Measurements from ENCODE around the gene C1orf141. TPM values are rescaled to one million over a fixed set of nuclear protein-coding genes. Genes with fewer than 3 reads are reported as not detected.
"Not testable (repeated sequence)": the region's sequence is repeated elsewhere in the genome, so short reads cannot be mapped to it uniquely, and the experiment has no call there.

The C1orf141 gene
- polyA plus RNA-seq, 4 donors: 0.15 to 0.39 TPM; not detected in 2

DNA sequence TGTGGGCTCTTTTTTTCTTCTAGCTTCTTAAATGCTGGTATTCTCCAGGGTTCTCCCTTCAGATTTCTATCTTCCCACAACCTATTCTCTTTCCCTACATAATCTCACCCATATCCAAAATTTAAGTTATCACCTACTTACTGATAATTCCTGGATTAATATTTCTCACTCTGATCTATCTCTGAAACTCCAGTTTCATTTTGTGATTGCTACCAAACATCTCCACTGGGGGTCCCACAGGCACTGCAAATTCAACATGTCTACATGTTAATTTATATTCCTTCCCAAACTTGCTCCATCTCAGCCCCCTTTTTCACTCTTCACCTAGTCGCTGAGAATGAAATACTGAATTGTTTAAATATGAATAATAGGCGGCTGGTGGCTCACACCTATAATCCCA is 9.9 kb upstream of the C1orf141 start:
- DNase-seq (ENCODE audit: low read depth in 4 of 4, low spot score in 3 of 4): no peak

DNA sequence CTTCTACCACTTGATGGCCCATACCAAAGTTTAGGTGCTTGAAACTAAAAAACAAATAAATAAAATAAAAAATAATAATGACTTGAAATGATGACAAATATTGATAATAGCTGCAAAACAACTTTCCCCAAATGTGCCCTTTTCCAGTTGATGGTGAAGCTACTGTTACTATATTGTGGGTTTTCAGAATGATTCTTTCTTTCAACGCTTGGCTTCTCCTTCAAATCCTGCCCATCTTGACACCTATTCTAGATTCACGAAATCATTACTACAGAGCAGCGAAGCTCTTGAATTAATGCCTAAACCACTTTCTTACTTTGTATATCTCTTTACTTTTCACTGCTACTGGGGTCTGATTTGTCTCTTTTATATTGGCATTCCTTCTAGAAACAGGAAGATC is 9.2 kb upstream of the C1orf141 start:
- DNase-seq (ENCODE audit: low read depth in 4 of 4, low spot score in 3 of 4): no peak

DNA sequence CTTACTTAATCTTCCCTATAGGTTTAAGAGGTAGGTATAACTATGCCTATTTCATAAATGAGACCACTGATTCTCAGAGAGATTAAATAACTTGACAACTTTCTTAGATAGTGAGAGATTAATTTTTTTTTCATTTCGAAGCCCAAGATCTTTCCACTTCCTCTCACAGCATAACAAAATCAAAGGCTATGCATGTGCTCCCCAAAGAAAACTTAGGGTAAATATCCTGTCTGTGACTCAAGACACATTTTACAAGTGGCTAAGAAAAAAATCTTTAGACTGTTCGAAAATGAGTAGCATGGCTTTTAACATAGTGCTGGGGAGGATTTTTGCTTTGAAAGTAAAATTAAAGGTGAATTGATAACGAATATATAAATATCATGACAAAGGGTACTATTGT is 8.2 kb upstream of the C1orf141 start:
- no peak for DNase-seq (ENCODE audit: low read depth in 4 of 4, low spot score in 3 of 4)

DNA sequence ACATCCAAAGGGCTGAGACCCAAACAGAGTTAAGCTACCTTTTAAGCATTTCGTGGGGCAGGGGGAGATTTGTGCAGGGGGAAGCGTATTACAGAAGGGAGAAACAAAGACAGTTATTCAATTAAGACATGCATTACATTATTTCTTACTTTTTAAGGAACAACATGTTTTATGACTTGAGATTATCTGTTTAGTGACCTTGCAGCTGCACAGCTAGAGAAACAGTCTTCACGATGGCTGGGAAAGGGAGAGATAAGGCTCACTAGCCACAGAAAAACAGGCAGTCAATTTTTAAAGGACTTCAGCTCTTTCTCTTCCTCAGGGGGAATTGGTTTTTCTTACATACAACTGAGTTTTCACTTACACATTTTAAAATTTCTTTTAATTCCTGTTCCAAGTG is 7.1 kb upstream of the C1orf141 start:
- DNase-seq (ENCODE audit: low read depth in 4 of 4, low spot score in 3 of 4): not testable (repeated sequence)

DNA sequence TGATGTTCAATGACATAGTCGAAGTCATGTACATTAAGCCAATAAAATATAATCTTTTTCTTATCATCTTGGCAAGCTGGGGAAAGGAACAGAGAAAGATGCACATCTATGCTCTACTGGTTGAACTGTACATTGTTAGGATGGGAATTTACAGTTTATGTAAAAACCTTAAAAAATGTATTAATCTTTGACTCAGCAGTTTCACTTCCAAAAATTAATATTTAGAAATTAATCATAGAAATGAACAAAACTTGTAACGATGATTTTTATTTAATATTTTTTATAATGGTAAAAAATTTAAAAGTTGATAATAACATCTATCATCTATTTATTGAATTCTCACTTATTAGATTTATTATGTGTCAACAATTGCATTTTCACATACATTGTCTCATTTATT is 5.7 kb upstream of the C1orf141 start:
- no peak for DNase-seq (ENCODE audit: low read depth in 4 of 4, low spot score in 3 of 4)

DNA sequence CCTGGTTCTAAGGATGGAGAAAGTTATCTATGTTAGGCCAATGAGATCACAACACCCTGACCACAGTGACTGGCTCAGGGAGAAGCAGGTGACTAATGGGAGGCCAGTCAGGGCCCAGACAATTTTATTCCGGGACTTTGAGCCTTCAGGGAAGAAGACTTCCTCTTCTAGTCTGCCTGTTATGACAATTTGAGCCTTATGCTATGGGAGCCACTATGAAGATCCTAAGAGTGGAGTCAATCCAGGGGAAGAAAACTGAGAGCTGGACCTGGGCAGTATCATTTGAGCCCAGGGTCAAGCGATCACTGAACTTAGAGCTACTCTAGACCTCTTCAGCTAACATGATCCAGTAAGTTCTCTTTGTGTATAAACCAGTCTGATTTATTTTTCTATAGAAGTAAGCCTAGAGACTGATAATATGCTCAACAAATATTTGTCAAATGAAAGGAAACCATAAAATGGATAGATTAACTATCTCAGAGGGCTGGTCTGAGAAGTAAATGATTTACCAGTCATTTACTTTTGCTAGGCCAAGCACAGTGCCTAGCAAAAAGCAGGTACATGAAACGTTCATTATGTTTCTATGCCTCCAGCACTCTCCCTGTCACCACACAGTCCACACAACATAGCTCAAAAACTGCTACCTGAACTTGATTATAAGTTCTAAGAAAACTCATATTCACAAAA is 4.2 kb upstream of the C1orf141 start:
- no peak for DNase-seq (ENCODE audit: low read depth in 4 of 4, low spot score in 3 of 4)

DNA sequence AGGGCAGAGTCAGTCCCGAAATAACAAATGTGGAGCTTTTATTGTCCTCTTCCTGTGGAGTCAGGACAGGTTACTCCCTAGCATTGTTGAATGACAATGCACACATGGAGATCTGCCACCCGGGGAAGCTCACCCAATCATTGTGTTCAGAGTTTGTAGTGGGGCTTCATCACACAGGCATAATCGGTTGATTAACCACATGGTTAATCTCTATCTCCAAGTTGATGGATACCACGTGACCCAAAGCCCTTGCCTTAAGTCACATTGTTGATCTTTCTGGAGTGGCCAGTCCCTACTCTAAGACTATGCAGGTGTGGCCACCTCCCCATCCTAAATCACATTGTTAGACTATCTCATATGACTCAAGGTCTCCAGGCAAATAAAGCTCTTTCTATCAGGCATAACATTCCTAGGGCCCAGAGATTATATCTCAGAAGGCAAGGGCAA is 2.6 kb upstream of the C1orf141 start:
- DNase-seq (ENCODE audit: low read depth in 4 of 4, low spot score in 3 of 4): no peak

DNA sequence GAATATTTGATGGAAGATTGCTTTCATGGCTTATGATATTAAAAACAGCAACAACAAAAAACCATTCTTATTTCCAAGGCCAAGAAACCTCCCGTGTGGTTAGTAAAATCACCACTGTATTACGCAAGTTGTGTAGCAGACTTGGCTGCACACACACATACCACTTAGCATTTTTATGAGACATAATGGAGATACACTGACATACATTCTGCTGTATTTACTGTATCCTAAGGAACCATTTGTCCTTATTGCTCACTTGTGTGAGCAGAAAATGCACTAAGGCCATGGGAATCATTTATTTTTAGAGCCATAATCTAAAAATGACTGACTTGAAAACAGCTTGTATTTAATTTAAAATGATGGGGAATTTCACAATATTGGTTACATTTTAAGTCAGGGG is 584 bp upstream of the C1orf141 start:
- DNase-seq (ENCODE audit: low read depth in 4 of 4, low spot score in 3 of 4): no peak

DNA sequence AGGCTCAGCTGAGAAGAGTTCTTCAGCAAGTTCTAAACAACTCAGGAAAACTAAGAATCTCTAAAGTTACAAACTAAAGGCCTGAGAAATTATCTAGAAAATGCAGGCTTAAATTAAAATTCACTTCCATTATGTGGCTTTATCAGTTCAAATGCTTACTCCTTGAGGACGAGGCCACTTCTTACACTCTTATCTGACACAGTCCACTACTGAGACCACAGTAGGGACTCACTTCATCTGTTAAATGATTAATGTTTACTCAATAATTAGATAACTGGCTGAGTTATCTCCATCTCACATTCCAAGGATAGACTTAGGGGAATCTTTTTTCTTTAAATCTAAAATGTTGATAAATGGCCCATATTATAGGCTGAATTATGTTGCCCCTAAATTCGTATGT is 1.6 kb downstream of the C1orf141 start:
- DNase-seq (ENCODE audit: low read depth in 4 of 4, low spot score in 3 of 4): no peak

DNA sequence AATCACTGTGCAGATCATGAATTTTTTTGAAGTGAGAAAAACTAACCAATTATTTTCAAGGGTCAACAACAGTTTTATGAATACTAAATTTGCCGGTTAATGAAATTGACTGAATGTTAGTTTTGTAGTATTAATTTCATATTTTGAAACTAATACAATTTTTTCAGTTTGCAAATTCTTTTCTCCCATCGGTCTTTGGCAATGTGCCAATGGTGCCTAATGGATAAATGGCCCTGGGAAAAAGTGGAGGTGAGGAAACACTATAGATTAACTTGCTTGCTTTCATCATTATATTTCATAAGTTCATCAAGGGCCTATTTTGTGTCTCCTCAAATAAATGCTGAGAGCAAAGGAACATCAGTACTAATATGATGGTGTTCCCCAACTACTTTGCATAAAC is 4.1 kb downstream of the C1orf141 start:
- no peak for DNase-seq (ENCODE audit: low read depth in 4 of 4, low spot score in 3 of 4)

DNA sequence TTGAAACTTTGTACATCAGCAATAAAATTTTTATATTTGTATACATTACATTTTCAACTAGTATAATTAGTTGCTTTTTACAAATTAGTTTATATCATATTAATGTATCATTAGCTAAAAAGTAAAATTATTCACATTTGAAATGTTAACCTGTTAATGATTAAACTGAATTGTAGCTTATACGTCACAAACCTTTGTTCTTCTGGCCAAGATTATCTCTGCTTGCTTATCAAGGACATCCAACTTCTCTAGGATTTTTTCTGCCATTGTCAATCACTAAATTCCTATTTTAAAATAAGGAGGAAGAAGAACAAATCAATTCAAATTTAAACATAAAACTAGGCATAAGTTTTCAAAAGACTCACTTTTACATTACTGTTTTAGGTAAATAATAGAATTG is 7.8 kb downstream of the C1orf141 start:
- no peak for DNase-seq (ENCODE audit: low read depth in 4 of 4, low spot score in 3 of 4)

DNA sequence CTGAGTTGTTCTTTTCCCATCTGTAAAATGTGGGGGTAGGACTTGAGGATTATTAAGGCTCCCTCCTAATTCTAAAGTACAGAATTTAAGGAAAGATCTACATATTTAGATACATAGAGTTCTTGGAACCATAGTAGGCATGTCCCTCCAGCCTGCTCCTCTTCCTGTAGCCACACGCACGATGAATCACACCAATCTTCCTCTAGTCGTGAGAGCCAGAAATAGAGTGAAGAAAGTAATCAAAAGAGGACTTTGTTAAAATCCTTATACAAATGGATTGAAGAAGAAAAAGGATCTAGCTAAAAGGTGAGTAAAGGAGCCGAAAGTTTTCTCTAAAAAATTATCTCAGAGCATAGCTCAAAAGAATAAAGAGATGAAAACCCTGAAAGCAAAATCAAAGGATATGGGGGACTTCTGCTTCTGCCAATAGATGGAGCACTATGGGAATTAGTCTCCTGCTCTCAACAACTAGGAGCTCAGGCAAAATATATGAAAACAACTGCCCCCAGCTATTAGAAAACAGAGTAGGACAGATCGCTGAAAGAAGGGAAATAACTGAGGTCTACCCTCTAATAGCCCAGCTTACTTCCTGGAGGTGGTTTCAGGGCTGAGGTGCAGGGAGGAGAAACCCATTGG is 8.5 kb downstream of the C1orf141 start:
- DNase-seq (ENCODE audit: low read depth in 4 of 4, low spot score in 3 of 4): no peak

DNA sequence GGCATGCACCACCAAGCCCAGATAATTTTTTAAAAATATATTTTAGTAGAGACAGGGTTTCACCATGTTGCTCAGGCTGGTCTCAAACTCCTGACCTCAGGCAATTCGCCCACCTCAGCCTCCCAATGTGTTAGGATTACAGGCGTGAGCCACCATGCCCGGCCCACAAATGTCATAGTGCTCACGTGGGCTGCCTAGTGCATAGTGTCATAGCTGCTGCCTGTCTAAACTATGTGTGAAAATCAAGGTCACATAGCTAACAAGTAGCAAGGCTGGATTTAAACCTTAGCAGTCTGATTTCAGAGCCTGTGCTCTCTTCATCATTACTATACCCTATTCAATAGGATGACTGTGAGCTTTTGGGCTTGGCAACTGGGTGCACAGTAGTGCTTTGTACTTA is 10.3 kb downstream of the C1orf141 start:
- no peak for DNase-seq (ENCODE audit: low read depth in 4 of 4, low spot score in 3 of 4)

DNA sequence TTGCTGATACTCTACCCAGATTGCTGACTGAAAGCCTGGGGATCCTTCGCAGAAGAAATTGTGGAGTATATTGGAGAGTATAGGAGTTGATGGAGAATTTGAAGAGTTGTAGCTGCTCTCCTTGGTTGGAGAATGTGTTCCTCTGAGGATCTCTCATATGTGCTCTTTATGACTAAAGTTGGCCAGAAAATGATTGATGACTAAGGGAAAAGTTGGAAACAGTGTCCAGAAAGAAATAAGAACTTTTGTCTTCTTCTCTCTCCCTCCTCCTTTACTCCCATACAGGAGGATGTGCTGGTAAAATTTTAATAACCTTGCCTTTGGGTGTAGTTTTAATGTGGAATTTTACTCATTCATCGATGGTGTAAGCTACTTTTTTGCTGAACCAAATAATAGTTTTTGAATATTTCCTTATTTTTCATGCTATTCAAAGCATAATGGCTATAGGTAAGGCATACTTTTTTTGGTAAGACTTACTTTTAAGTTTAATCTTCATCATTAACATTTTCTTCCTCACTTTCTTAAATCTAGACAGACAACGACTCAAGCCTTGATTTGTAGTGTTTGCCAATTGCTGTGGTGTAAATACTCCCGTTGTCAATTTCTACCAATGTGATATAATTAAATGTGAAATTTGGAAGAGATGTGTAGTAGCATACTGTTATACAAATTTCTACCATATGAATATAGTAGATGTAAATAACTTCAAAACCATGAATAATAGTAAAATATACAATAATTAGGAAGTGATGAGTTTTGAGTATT is 13.7 kb downstream of the C1orf141 start:
- no peak for DNase-seq (ENCODE audit: low read depth in 4 of 4, low spot score in 3 of 4)

DNA sequence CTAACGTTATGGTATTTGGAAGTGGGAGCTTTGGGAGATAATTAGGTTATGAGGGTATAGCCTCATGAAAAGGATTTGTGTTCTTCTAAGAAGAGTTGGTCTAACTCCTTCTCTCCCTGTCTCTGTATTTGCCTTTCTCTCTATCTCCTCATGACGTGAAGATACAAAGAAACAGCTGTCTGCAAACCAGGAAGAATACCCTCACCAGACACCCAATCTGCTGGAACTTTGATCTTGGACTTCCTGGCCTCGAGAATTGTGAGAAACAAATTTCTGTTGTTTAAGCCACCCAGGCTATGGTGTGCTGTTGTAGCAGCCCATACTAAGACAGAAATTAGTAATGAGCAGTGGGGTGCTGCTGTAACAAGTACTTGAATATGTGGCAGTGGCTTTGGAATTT is 16.1 kb downstream of the C1orf141 start:
- DNase-seq (ENCODE audit: low read depth in 4 of 4, low spot score in 3 of 4): no peak

DNA sequence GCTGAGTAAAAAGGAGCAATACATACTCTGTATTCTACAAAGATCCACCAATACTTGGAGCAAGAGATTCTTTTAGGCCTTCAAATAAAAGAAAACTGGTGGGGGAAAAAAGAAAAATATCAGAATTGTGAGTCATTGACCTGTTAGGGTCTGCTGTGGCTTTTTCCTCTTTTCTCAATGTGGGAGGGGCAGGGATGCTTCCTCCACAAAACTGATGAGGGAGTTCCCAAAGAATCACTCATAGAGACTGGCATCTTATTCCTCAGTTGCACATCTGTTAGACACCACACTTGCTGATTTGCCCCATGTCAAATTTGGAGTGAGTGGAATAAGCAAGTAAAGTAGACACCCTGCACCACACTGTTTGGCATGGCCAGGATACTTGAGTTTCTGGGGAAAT is 16.6 kb downstream of the C1orf141 start:
- DNase-seq (ENCODE audit: low read depth in 4 of 4, low spot score in 3 of 4): no peak

DNA sequence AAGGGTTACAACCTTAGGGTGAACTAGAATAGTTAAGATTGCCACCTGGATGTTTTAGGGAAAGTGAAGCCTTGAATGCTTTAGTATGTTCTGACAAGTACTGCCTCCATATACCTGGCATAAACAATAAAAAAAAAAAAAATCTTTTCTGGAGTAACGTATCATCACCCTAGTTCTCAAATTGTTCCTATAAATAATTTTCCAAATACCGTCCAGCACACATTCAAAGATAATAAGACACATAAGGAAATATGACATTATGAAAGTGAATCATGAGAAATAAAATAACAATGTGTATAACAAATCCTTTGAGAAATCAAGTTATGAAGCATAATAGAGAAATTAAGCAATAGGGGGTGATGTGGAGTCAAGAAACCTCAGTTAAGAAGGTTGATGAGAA is 20.6 kb downstream of the C1orf141 start:
- DNase-seq (ENCODE audit: low read depth in 4 of 4, low spot score in 3 of 4): no peak

DNA sequence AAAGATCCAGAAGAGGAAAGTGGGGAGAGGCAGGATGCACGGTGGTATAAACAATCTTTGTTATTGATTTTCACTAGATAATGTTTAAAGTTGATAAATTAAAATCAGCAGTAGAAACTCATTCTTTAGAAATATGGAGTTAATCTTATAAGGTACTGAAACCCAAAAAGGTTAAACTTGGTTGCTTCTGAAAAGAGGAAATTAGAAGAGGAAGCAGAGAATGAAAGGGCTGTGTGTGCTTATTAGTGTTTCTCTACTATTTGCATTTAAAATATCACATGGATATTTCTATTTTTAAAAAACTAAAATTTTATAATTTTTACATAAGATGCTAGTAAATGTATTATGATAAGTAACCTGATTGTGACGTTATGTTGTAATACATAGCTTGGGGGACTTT is 24.4 kb downstream of the C1orf141 start:
- no peak for DNase-seq (ENCODE audit: low read depth in 4 of 4, low spot score in 3 of 4)

DNA sequence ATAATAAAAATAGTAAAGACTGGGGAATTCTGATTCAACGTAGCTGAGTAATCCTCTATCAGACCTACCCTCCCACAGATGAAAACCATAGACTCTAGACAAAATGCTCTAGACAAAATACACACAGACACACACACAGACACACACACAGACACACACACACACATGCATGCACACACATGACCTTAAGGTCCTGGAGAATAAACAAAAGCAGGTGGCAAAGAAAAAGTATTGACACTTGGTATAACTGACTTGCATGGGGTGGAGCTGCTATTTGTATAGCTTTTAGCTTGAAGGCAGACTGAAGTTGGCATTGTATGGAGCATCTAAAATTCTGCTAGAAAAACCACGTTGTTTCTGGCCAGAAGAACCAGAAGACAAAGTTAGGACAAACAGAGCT is 29.3 kb downstream of the C1orf141 start:
- no peak for DNase-seq (ENCODE audit: low read depth in 4 of 4, low spot score in 3 of 4)

DNA sequence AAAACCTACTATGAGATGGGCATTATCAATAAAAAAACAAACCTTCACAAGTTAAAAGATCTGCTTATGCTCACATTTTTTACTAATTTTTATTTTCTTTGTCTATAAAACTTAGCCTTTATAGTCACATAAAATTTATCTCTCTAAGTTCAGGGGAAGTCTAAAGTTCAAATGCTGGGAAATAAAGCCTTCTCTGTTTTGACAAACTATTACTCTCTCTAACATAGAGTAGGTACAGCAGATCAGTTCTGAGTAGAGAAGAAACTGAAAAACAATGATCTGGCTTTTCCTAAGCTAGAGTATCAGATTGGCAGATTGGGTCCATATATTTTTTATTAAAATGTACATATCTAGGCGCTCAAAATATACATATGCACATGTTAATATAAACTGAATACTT is 31.2 kb downstream of the C1orf141 start:
- DNase-seq (ENCODE audit: low read depth in 4 of 4, low spot score in 3 of 4): no peak

DNA sequence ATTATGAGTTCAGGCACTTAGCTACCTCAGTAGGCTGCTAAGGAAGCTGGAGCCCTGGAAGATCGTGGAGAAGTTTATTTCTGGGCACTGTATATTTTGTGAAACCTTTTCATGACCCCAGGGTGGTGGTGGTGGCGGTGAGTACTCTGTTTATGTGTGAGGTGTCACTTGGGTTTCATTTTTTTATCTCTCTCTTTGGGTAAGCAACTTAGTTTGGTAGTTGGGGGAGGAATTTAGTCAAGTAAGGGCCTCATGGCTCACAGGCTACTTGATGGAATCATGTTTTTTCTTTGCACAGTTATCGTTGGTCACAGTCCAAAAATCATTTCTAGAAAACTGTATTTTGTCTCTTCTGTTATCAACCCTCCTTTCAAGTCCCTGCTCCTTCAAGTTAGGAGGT is 33.9 kb downstream of the C1orf141 start:
- DNase-seq (ENCODE audit: low read depth in 4 of 4, low spot score in 3 of 4): no peak

DNA sequence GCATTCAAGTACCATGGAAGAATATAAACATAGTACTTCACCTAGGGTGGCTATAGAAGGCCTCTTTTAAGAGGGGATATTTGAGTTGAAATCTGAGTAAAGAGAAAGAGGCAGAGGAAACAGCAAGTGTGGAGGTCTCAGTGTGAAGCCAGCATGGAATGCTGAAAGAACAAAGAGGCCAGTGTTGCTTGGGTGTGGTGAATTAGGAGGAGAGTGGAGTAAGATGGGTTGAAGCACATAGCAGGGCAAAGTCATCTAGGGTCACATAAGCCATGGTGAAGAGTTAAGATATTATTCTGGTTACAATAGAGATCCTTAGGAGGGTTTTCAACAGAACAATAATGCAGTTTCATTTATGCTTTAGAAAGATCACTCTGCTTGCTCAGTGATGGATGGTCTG is 37.5 kb downstream of the C1orf141 start:
- no peak for DNase-seq (ENCODE audit: low read depth in 4 of 4, low spot score in 3 of 4)

All from left renal pelvis (tissue), 4 donors.